ENCODE measurements around the gene AMZ2.

DNA sequence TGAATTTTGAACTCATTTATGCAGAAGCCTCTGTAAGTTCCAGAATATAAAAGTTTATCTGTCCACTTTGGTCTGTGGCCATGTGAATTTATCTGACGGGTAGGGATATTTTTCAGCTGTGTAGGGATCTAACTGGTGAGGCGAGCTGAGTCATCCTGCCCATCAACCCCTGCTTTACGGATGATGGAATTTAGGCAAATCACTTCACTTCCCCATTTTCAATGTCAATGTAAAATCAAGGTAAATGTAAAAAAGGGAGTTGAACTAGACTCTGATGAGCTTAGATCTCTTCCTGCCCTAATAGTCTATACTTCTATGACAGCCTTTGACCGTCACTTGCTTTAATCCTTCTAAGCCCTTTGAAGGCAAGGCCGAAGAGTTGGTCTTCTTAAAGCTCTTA, 40.5 kb downstream of the AMZ2 start:
- TF ChIP-seq, protein P1, sequence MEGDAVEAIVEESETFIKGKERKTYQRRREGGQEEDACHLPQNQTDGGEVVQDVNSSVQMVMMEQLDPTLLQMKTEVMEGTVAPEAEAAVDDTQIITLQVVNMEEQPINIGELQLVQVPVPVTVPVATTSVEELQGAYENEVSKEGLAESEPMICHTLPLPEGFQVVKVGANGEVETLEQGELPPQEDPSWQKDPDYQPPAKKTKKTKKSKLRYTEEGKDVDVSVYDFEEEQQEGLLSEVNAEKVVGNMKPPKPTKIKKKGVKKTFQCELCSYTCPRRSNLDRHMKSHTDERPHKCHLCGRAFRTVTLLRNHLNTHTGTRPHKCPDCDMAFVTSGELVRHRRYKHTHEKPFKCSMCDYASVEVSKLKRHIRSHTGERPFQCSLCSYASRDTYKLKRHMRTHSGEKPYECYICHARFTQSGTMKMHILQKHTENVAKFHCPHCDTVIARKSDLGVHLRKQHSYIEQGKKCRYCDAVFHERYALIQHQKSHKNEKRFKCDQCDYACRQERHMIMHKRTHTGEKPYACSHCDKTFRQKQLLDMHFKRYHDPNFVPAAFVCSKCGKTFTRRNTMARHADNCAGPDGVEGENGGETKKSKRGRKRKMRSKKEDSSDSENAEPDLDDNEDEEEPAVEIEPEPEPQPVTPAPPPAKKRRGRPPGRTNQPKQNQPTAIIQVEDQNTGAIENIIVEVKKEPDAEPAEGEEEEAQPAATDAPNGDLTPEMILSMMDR (IDR thresholded peaks at IDR 0.05), result no peak
- TF ChIP-seq POLR2A (IDR thresholded peaks at IDR 0.05), result no peak

All from suprapubic skin (tissue), 3 donors.